ENCODE results near the gene RPS18. TPM values are rescaled to one million over a fixed set of nuclear protein-coding genes. Genes with fewer than 3 reads are reported as not detected.
A peak's percentile ranks its signal among the peaks of the same experiment; 100 is the strongest.

Gene RPS18
- total and polyA plus RNA-seq, 9 of the 15 experiments (the other 6 are each of a cell fraction or from before 2014, with no cell fraction given): 5,023 to 17,516 (median 8,131) TPM

- TF ChIP-seq PRDM10 (IDR thresholded peaks at IDR 0.05; ENCODE audit: partially characterized antibody) (peak; percentile 7), SUPT5H (IDR thresholded peaks at IDR 0.05) (no peak), ZBTB17 (CRISPR knock-in tag; IDR thresholded peaks at IDR 0.05) (no peak), GATAD2A (IDR thresholded peaks at IDR 0.05) (0 out of 2 replicates have a peak, but pooled peaks have one; percentile 9), ZBTB7A (IDR thresholded peaks at IDR 0.05; ENCODE audit: borderline replicate concordance, control insufficient read depth, low read depth, low read length) (no peak), TBP (optimal IDR thresholded peaks at IDR 0.05; ENCODE audit: low read depth, low read length) (peak; percentile 64), RAD21 (CRISPR knock-in tag; conservative IDR thresholded peaks at IDR 0.05 in 1 of 2, IDR thresholded peaks at IDR 0.05 in 1 of 2) (peak; percentile 93 to 95), DIDO1 (tag; IDR thresholded peaks at IDR 0.05; ENCODE audit: low read depth) (peak; percentile 28; the same call in 1 of the 2 replicates), MAZ (CRISPR knock-in tag; conservative IDR thresholded peaks at IDR 0.05 in 1 of 2, IDR thresholded peaks at IDR 0.05 in 1 of 2) (peak in 1 of 2 experiments; percentile 87; a peak in 2 of 4 replicates), ZNF280B (CRISPR knock-in tag; IDR thresholded peaks at IDR 0.05) (no peak), ZBTB43 (CRISPR knock-in tag; IDR thresholded peaks at IDR 0.05) (0 out of 2 replicates have a peak, but pooled peaks have one; percentile 29), NRF1 (conservative IDR thresholded peaks at IDR 0.05 in 1 of 2, IDR thresholded peaks at IDR 0.05 in 1 of 2) (peak; percentile 76 to 83), MYNN (IDR thresholded peaks at IDR 0.05) (0 out of 2 replicates have a peak, but pooled peaks have one; percentile 32), MYNN (CRISPR knock-in tag; IDR thresholded peaks at IDR 0.05) (no peak), ZNF146 (CRISPR knock-in tag; IDR thresholded peaks at IDR 0.05; ENCODE audit: unreplicated experiment) (no peak), ZNF518B (CRISPR knock-in tag; IDR thresholded peaks at IDR 0.05) (no peak), PPARD (CRISPR knock-in tag; IDR thresholded peaks at IDR 0.05) (no peak), RNF2 (IDR thresholded peaks at IDR 0.05) (no peak)
These were observed 23.8 kb upstream of the RPS18 start (continued) for GRCh38 chr6:33247977-33248642.

All from K562 (cell line).